Brain microvascular endothelial cell (primary cell): ENCODE measurements around the gene ELF1.

Experiments
- DNase-seq: peaks from one replicate; pipeline ENCODE4 v3.0.0-alpha.2; 2020
- H3K27ac ChIP-seq: fragments of 250-450 bp; sonication (Bioruptor Pico); 2 replicates; pipeline ENCODE4 v1.5.1; 2020; ENCODE audit warnings: mild to moderate bottlenecking, moderate library complexity
- H3K27me3 ChIP-seq: fragments of 250-450 bp; sonication (Bioruptor Pico); replicated peaks from 2 replicates; pipeline ENCODE4 v1.5.1; 2020; ENCODE audit warnings: mild to moderate bottlenecking
- H3K36me3 ChIP-seq: fragments of 250-450 bp; sonication (Bioruptor Pico); replicated peaks from 2 replicates; pipeline ENCODE4 v1.5.1; 2020; ENCODE audit warnings: mild to moderate bottlenecking
- H3K4me3 ChIP-seq: 2 replicates; pipeline ENCODE4 v1.5.1; 2011; ENCODE audit warnings: low read depth, mild to moderate bottlenecking, control low read depth, low read length, moderate library complexity
- in situ Hi-C: cut with HindIII; loops from 2 replicates; pipeline ENCODE4 v1.10.0; 2017; ENCODE audit warnings: low sequenced_read_pairs, low pct_ligation_motif_present
- TF ChIP-seq, protein P1 (sequence below): IDR thresholded peaks from 2 replicates; pipeline ENCODE4 v1.5.1; 2011; ENCODE audit warnings: low read depth, mild to moderate bottlenecking, moderate library complexity, low read length, control low read depth, inconsistent platforms; ENCODE audit errors: missing control alignments

The ELF1 gene

DNA sequence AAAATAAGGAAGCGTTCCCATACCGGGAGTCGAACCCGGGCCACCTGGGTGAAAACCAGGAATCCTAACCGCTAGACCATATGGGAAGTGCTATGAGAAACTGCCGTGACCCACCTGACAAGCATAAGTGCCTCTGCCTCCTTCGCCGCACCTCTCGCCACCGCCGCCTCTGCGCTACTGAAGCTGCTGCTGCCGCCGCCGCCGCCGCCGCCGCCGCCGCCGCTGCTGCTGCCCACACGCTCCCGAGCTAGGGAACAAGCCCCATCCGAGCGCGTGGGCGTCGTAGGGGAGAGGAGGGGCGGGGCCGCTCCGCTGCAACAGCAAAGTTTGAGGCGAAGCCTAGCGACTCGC, 41.6 kb upstream of the ELF1 start:
- in situ Hi-C loops = no loop called here
- H3K27me3 ChIP-seq = no peaks in the 10 kb centered on the region
- TF ChIP-seq, protein P1, sequence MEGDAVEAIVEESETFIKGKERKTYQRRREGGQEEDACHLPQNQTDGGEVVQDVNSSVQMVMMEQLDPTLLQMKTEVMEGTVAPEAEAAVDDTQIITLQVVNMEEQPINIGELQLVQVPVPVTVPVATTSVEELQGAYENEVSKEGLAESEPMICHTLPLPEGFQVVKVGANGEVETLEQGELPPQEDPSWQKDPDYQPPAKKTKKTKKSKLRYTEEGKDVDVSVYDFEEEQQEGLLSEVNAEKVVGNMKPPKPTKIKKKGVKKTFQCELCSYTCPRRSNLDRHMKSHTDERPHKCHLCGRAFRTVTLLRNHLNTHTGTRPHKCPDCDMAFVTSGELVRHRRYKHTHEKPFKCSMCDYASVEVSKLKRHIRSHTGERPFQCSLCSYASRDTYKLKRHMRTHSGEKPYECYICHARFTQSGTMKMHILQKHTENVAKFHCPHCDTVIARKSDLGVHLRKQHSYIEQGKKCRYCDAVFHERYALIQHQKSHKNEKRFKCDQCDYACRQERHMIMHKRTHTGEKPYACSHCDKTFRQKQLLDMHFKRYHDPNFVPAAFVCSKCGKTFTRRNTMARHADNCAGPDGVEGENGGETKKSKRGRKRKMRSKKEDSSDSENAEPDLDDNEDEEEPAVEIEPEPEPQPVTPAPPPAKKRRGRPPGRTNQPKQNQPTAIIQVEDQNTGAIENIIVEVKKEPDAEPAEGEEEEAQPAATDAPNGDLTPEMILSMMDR = no peak
- peak overlapping the region; percentile 91 for H3K27ac ChIP-seq
- peaks cover under 1% of the 10 kb centered on the region for H3K36me3 ChIP-seq
- H3K4me3 ChIP-seq = peak overlapping the region; percentile 88
- no peak for DNase-seq

GRCh38 chr13:41060082-41060723, 41.1 kb upstream of the ELF1 start:
- Histone ChIP-seq H3K36me3 (no peaks in the 10 kb centered on the region), H3K4me3 (peak overlapping the region; percentile 88)
- in situ Hi-C loops = no loop called here

GRCh38 chr13:41059456-41060081, 40.5 kb upstream of the ELF1 start:
- Histone ChIP-seq H3K36me3 (no peaks in the 10 kb centered on the region), H3K27me3 (no peaks in the 10 kb centered on the region), H3K27ac (peak overlapping the region; percentile 91), H3K4me3 (peak overlapping the region; percentile 88)
- no peak for DNase-seq
- TF ChIP-seq, protein P1 = no peak
- in situ Hi-C loops = no loop called here

More at GRCh38 chr13:41060082-41060723, 41.1 kb upstream of the ELF1 start:
- peak overlapping the region; percentile 91 for H3K27ac ChIP-seq
- no peaks in the 10 kb centered on the region for H3K27me3 ChIP-seq
- DNase-seq = peak; percentile 86
- TF ChIP-seq, protein P1 = peak; percentile 49

- Histone ChIP-seq H3K4me3 (peak overlapping the region; percentile 88), H3K36me3 (no peaks in the 10 kb centered on the region), H3K27ac (no peak overlapping the region), H3K27me3 (no peaks in the 10 kb centered on the region)
- in situ Hi-C loops = no loop called here
- TF ChIP-seq, protein P1 = no peak
- no peak for DNase-seq
These were observed 39.4 kb upstream of the ELF1 start for GRCh38 chr13:41058295-41059070.

GRCh38 chr13:41056826-41057711, 38.0 kb upstream of the ELF1 start:
- in situ Hi-C loops = no loop called here
- no peak for DNase-seq
- H3K27me3 ChIP-seq = no peaks in the 10 kb centered on the region
- H3K4me3 ChIP-seq = no peak overlapping the region
- no peak overlapping the region for H3K27ac ChIP-seq
- no peaks in the 10 kb centered on the region for H3K36me3 ChIP-seq
- TF ChIP-seq, protein P1 = no peak
